ENCODE results near the gene CTU2. TPM values are rescaled to one million over a fixed set of nuclear protein-coding genes. Genes with fewer than 3 reads are reported as not detected.

The CTU2 gene
- total RNA-seq, 2 experiments from 2014 or later = 66.6 to 66.8 TPM

GRCh38 chr16:88719267-88719932 is 13.1 kb downstream of the CTU2 start:
- CTCF ChIA-PET = interaction anchor here (1.5 to 1.8 kb wide), 2 partner anchors 18 kb away, joined by 5 to 6 read pairs; no protein-coding TSS in a partner anchor
- POLR2A ChIA-PET = no interaction called here

- ChIA-PET CTCF (interaction anchor here (1.8 kb wide), 1 partner anchor 18 kb away, joined by 6 read pairs; no protein-coding TSS in a partner anchor), POLR2A (no interaction called here)
Measured at GRCh38 chr16:88719933-88720296, 13.6 kb downstream of the CTU2 start.

- CTCF ChIA-PET = interaction anchor here (1.8 kb wide), 1 partner anchor 17 kb away, joined by 6 read pairs; no protein-coding TSS in a partner anchor
- POLR2A ChIA-PET = no interaction called here
Measured at GRCh38 chr16:88720396-88720970, 14.2 kb downstream of the CTU2 start.

- ChIA-PET CTCF (interaction anchor here (1.8 to 3.4 kb wide), 2 partner anchors 16 kb away, joined by 6 to 16 read pairs; no protein-coding TSS in a partner anchor), POLR2A (no interaction called here)
Measured at GRCh38 chr16:88721236-88721635, 14.9 kb downstream of the CTU2 start.

GRCh38 chr16:88721815-88722755 is 15.8 kb downstream of the CTU2 start:
- ChIA-PET CTCF (interaction anchor here (3.4 kb wide), 1 partner anchor 15 kb away, joined by 16 read pairs; no protein-coding TSS in a partner anchor), POLR2A (no interaction called here)

GRCh38 chr16:88722784-88723506 is 16.6 kb downstream of the CTU2 start:
- ChIA-PET CTCF (interaction anchor here (3.4 kb wide), 1 partner anchor 14 kb away, joined by 16 read pairs; no protein-coding TSS in a partner anchor), POLR2A (no interaction called here)

GRCh38 chr16:88723507-88723887 is 17.2 kb downstream of the CTU2 start:
- CTCF ChIA-PET = interaction anchor here (3.4 kb wide), 1 partner anchor 13 kb away, joined by 16 read pairs; no protein-coding TSS in a partner anchor
- POLR2A ChIA-PET = no interaction called here

- ChIA-PET CTCF (interaction anchor here (3.4 kb wide), 1 partner anchor 13 kb away, joined by 16 read pairs; no protein-coding TSS in a partner anchor), POLR2A (no interaction called here)
Measured at GRCh38 chr16:88723911-88724310, 17.6 kb downstream of the CTU2 start.

GRCh38 chr16:88724855-88725555 is 18.7 kb downstream of the CTU2 start:
- POLR2A ChIA-PET = no interaction called here
- CTCF ChIA-PET = interaction anchor here (1.8 to 3.4 kb wide), 2 partner anchors 12 kb away, joined by 5 to 16 read pairs; no protein-coding TSS in a partner anchor

- POLR2A ChIA-PET = no interaction called here
- CTCF ChIA-PET = interaction anchor here (1.8 kb wide), 1 partner anchor 12 kb away, joined by 5 read pairs; no protein-coding TSS in a partner anchor
Measured at GRCh38 chr16:88725609-88726407, 19.5 kb downstream of the CTU2 start.

GRCh38 chr16:88726408-88726749 is 20.1 kb downstream of the CTU2 start:
- ChIA-PET CTCF (interaction anchor here (1.8 kb wide), 1 partner anchor 11 kb away, joined by 5 read pairs; no protein-coding TSS in a partner anchor), POLR2A (no interaction called here)

- ChIA-PET CTCF (interaction anchor here (1.8 kb wide), 1 partner anchor 10 kb away, joined by 5 read pairs; no protein-coding TSS in a partner anchor), POLR2A (no interaction called here)
Measured at GRCh38 chr16:88726981-88727380, 20.7 kb downstream of the CTU2 start.

GRCh38 chr16:88727871-88728270 is 21.6 kb downstream of the CTU2 start:
- ChIA-PET CTCF (no interaction called here), POLR2A (no interaction called here)

- CTCF ChIA-PET = no interaction called here
- POLR2A ChIA-PET = no interaction called here
Measured at GRCh38 chr16:88730632-88731607, 24.6 kb downstream of the CTU2 start.

- ChIA-PET CTCF (no interaction called here), POLR2A (no interaction called here)
Measured at GRCh38 chr16:88731699-88732098, 25.4 kb downstream of the CTU2 start.

- ChIA-PET CTCF (no interaction called here), POLR2A (no interaction called here)
Measured at GRCh38 chr16:88732172-88732960, 26.1 kb downstream of the CTU2 start.
